OCI-LY3 (cell line): ENCODE results near the gene ADCY3.

ENCODE experiments used
- H2AFZ ChIP-seq: fragments of 200-600, 300-600 bp; shearing (Covaris generic); 2 replicates; pipeline ENCODE4 v1.6.0; 2014; ENCODE audit warnings: antibody characterized with exemption, low read depth, low read length
- H3K27ac ChIP-seq: fragments of 200-600, 300-600 bp; sonication (generic); 2 replicates; pipeline ENCODE4 v1.5.1; 2014; ENCODE audit warnings: mild to moderate bottlenecking, low read length, moderate library complexity, mixed read lengths
- H3K27me3 ChIP-seq: fragments of 200-600, 300-600 bp; sonication (generic); 2 replicates; pipeline ENCODE4 v1.6.1; 2014; ENCODE audit warnings: low read depth, low read length, mixed read lengths
- H3K36me3 ChIP-seq: fragments of 200-600, 300-600 bp; sonication (generic); replicated peaks from 2 replicates; pipeline ENCODE3; 2014; ENCODE audit warnings: low read depth, low read length, mixed read lengths
- H3K4me1 ChIP-seq: fragments of 300-600, 200-600 bp; sonication (generic); 2 replicates; pipeline ENCODE4 v1.6.1; 2014; ENCODE audit warnings: low read length, mixed read lengths
- H3K4me2 ChIP-seq: fragments of 200-600, 300-600 bp; sonication (generic); 2 replicates; pipeline ENCODE4 v1.6.1; 2014; ENCODE audit warnings: low read length, mixed read lengths
- H3K4me3 ChIP-seq: fragments of 300-600, 200-600 bp; sonication (generic); 2 replicates; pipeline ENCODE4 v1.5.1; 2014; ENCODE audit warnings: antibody characterized with exemption, mild to moderate bottlenecking, low read length, moderate library complexity
- H3K79me2 ChIP-seq: fragments of 300-600, 200-600 bp; shearing (Covaris generic); 2 replicates; pipeline ENCODE4 v1.6.1; 2014; ENCODE audit warnings: mild to moderate bottlenecking, low read length, mixed read lengths
- H3K9ac ChIP-seq: fragments of 300-600, 200-600 bp; shearing (Covaris generic); 2 replicates; pipeline ENCODE4 v1.6.0; 2014; ENCODE audit warnings: mild to moderate bottlenecking, low read length, moderate library complexity
- H3K9me3 ChIP-seq: fragments of 200-600, 300-600 bp; shearing (Covaris generic); 2 replicates; pipeline ENCODE4 v1.6.1; 2014; ENCODE audit warnings: low read length, mixed read lengths; ENCODE audit not compliant: insufficient read depth
- H4K20me1 ChIP-seq: fragments of 200-600, 300-600 bp; sonication (generic); 2 replicates; pipeline ENCODE4 v1.6.1; 2016; ENCODE audit warnings: low read length, mixed read lengths; ENCODE audit not compliant: insufficient read depth
- EZH2phosphoT487 ChIP-seq: fragments of 200-600 bp; shearing (Covaris generic); IDR thresholded peaks from 2 replicates; pipeline ENCODE4 v1.6.1; 2018; ENCODE audit warnings: antibody characterized with exemption, mixed run types, low read depth
- TF ChIP-seq, protein P1 (sequence below): fragments of 200-600, 300-600 bp; sonication (generic); IDR thresholded peaks from 2 replicates; pipeline ENCODE4 v1.5.1; 2014; ENCODE audit warnings: antibody characterized with exemption, low read length, low read depth

Gene ADCY3

DNA sequence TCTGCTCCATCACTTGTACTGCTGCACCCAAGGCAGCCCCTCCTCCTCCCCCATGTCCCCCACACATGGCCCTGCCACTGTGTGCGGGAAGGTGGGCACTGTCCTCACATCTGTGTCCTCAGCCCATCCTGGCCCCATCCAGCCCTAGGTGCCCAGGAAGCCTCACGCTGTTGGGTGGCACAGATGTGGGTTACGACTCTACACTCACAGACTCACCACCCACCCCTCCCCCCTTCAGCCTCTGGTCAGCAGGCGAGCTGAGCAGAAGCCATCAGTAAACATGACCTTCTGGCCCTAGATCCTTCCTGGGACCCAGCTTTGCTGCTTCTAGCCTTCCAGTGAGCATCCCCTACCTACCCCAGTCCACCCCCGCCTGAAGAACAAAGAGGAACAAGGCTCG, 43.0 kb downstream of the ADCY3 start:
- H3K79me2 ChIP-seq: peaks cover 91% of the 10 kb centered on the region
- H3K9ac ChIP-seq: no peak overlapping the region
- H3K27ac ChIP-seq: no peak overlapping the region
- H3K27me3 ChIP-seq: no peaks in the 10 kb centered on the region
- H3K4me2 ChIP-seq: no peak overlapping the region
- no peak overlapping the region for H3K4me3 ChIP-seq
- H3K36me3 ChIP-seq: peaks cover 12% of the 10 kb centered on the region
- no peaks in the 10 kb centered on the region for H3K9me3 ChIP-seq
- H2AFZ ChIP-seq: no peak overlapping the region
- TF ChIP-seq, protein P1, sequence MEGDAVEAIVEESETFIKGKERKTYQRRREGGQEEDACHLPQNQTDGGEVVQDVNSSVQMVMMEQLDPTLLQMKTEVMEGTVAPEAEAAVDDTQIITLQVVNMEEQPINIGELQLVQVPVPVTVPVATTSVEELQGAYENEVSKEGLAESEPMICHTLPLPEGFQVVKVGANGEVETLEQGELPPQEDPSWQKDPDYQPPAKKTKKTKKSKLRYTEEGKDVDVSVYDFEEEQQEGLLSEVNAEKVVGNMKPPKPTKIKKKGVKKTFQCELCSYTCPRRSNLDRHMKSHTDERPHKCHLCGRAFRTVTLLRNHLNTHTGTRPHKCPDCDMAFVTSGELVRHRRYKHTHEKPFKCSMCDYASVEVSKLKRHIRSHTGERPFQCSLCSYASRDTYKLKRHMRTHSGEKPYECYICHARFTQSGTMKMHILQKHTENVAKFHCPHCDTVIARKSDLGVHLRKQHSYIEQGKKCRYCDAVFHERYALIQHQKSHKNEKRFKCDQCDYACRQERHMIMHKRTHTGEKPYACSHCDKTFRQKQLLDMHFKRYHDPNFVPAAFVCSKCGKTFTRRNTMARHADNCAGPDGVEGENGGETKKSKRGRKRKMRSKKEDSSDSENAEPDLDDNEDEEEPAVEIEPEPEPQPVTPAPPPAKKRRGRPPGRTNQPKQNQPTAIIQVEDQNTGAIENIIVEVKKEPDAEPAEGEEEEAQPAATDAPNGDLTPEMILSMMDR: no peak
- no peak for TF ChIP-seq EZH2phosphoT487
- no peaks in the 10 kb centered on the region for H3K4me1 ChIP-seq
- H4K20me1 ChIP-seq: peaks cover 98% of the 10 kb centered on the region

DNA sequence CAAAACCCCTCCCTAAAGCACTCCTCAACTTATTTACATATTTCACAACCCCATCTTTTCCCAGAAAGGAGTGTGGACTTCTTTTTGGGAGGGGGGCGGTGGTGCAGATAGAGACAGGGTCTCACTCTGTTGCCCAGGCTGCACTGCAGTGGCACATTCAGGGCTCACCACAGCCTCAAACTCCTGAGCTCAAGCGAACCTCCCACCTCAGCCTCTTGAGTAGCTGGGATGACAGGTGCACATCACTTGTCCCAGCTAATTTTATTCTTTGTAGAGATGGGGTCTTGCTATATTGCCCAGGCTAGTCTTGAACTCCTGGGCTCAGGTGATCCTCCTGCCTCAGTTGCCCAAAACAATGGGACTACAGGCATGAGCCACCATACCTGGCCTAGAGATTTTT, 44.1 kb downstream of the ADCY3 start:
- no peaks in the 10 kb centered on the region for H3K4me1 ChIP-seq
- peaks cover 17% of the 10 kb centered on the region for H3K36me3 ChIP-seq
- H2AFZ ChIP-seq: no peak overlapping the region
- no peaks in the 10 kb centered on the region for H3K9me3 ChIP-seq
- no peak overlapping the region for H3K27ac ChIP-seq
- peaks cover 80% of the 10 kb centered on the region for H3K79me2 ChIP-seq
- no peaks in the 10 kb centered on the region for H3K27me3 ChIP-seq
- peaks cover 90% of the 10 kb centered on the region for H4K20me1 ChIP-seq
- TF ChIP-seq, protein P1: no peak
- TF ChIP-seq EZH2phosphoT487: no peak
- H3K4me2 ChIP-seq: no peak overlapping the region
- no peak overlapping the region for H3K4me3 ChIP-seq
- no peak overlapping the region for H3K9ac ChIP-seq

DNA sequence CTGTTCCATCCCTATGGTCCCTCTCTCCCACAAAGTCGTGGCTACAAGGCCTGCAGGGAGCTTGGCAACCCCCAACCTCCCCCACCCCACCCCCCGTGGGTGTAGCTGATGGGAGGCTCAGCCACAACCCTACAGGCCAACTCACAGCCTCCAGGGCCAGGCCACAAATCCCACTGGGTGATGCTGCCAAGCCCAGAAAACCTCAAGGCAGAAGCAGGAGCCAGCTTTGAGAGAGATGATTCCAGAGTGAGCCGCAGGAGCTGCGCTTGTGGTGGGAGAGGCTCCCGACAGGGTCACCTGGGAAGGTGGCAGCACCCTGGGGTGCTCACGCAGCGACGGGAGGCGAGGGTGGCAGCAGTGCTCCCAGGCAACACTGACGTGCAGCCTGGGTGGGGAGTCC, 44.8 kb downstream of the ADCY3 start:
- peaks cover 74% of the 10 kb centered on the region for H3K79me2 ChIP-seq
- H3K4me1 ChIP-seq: no peaks in the 10 kb centered on the region
- no peaks in the 10 kb centered on the region for H3K27me3 ChIP-seq
- H4K20me1 ChIP-seq: peaks cover 92% of the 10 kb centered on the region
- no peak overlapping the region for H3K4me3 ChIP-seq
- no peak overlapping the region for H3K4me2 ChIP-seq
- no peak overlapping the region for H3K27ac ChIP-seq
- H3K36me3 ChIP-seq: peaks cover 23% of the 10 kb centered on the region
- no peak overlapping the region for H2AFZ ChIP-seq
- no peak overlapping the region for H3K9ac ChIP-seq
- TF ChIP-seq EZH2phosphoT487: no peak
- TF ChIP-seq, protein P1: no peak
- no peaks in the 10 kb centered on the region for H3K9me3 ChIP-seq

DNA sequence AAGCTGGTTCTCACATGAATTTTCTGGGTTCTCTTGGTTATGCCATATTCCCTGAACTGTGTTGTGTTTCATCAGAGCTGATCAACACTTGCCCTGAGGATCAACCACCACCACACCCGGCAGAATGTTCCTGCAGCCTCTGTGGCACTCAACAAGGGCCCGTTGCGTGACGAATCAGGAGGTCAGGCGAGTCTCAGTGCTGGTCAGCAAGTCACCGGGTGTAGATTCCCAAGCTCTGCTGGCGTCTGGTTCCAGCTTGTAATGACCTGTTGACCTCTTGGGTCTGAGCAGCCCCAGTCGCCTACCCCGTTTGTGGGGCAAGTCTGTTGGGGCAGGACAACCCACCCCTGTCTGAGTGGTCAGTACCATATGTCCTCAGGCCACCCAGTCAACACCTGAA, 46.0 kb downstream of the ADCY3 start:
- peaks cover 27% of the 10 kb centered on the region for H3K36me3 ChIP-seq
- no peak overlapping the region for H3K9ac ChIP-seq
- no peak for TF ChIP-seq EZH2phosphoT487
- TF ChIP-seq, protein P1: no peak
- H3K27ac ChIP-seq: no peak overlapping the region
- no peaks in the 10 kb centered on the region for H3K27me3 ChIP-seq
- H4K20me1 ChIP-seq: peaks cover 84% of the 10 kb centered on the region
- no peak overlapping the region for H2AFZ ChIP-seq
- peaks cover 65% of the 10 kb centered on the region for H3K79me2 ChIP-seq
- H3K4me1 ChIP-seq: no peaks in the 10 kb centered on the region
- H3K4me3 ChIP-seq: no peak overlapping the region
- H3K9me3 ChIP-seq: no peaks in the 10 kb centered on the region
- no peak overlapping the region for H3K4me2 ChIP-seq
